OCI-LY7 (cell line): ENCODE measurements around the gene SRD5A2. TPM values are rescaled to one million over a fixed set of nuclear protein-coding genes. Genes with fewer than 3 reads are reported as not detected.

Source experiments
- BruUV-seq: library from RNA; stranded (reverse); fragments of 400-500 nt; replicated peaks from 2 replicates; lab custom pipeline; 2021; lab: Mats Ljungman, UMichigan
- CTCF ChIA-PET: fragments of 300-600 bp; sonication (Branson Sonifier 250); formaldehyde crosslinking; loops from one replicate; lab custom pipeline; 2022; ENCODE audit warnings: antibody characterized with exemption; ENCODE audit not compliant: unreplicated experiment; lab: Charles Lee
- POLR2A ChIA-PET: fragments of 300-600 bp; sonication (Branson Sonifier 250); formaldehyde crosslinking; loops from one replicate; lab custom pipeline; 2022; ENCODE audit warnings: antibody characterized with exemption; lab: Charles Lee
- DNase-seq: peaks from one replicate; pipeline ENCODE4 v3.0.0-alpha.2; 2015; ENCODE audit warnings: low spot score
- H2AFZ ChIP-seq: fragments of 200-600 bp; sonication (generic), shearing (Covaris generic); 2 replicates; pipeline ENCODE4 v1.6.1; 2014; ENCODE audit warnings: mild to moderate bottlenecking, antibody characterized with exemption, low read length, moderate library complexity
- H3K27ac ChIP-seq: fragments of 200-600 bp; sonication (generic); 2 replicates; pipeline ENCODE4 v1.5.1; 2014; ENCODE audit warnings: mixed run types, low read depth, mild to moderate bottlenecking, moderate library complexity, low read length, inconsistent platforms; ENCODE audit not compliant: poor library complexity, severe bottlenecking
- H3K36me3 ChIP-seq: fragments of 200-600 bp; sonication (generic); 2 replicates; pipeline ENCODE4 v1.6.1; 2014; ENCODE audit warnings: mild to moderate bottlenecking, antibody characterized with exemption, low read length, moderate library complexity, mixed read lengths; ENCODE audit not compliant: insufficient read depth
- H3K4me1 ChIP-seq: fragments of 200-600 bp; sonication (generic); 2 replicates; pipeline ENCODE4 v1.5.1; 2014; ENCODE audit warnings: mild to moderate bottlenecking, low read length; ENCODE audit not compliant: insufficient read depth, poor library complexity, severe bottlenecking
- H3K4me2 ChIP-seq: fragments of 200-600 bp; sonication (generic); 2 replicates; pipeline ENCODE4 v1.6.1; 2014; ENCODE audit warnings: mild to moderate bottlenecking, low read length
- H3K4me3 ChIP-seq: fragments of 200-600 bp; sonication (generic); 2 replicates; pipeline ENCODE4 v1.5.1; 2014; ENCODE audit warnings: mild to moderate bottlenecking, low read depth, low read length; ENCODE audit not compliant: poor library complexity, severe bottlenecking
- H3K79me2 ChIP-seq: fragments of 200-600 bp; sonication (generic); 2 replicates; pipeline ENCODE4 v1.6.1; 2016; ENCODE audit warnings: low read depth, mild to moderate bottlenecking, low read length, moderate library complexity, mixed read lengths; ENCODE audit not compliant: insufficient read depth
- H3K9me2 ChIP-seq: fragments of 200-600 bp; sonication (generic); 2 replicates; pipeline ENCODE4 v1.6.1; 2016; ENCODE audit warnings: mild to moderate bottlenecking, low read length, mixed read lengths; ENCODE audit not compliant: insufficient read depth
- H3K9me3 ChIP-seq: fragments of 200-600 bp; sonication (generic); 2 replicates; pipeline ENCODE4 v1.6.1; 2014; ENCODE audit warnings: mild to moderate bottlenecking, mixed run types, low read length, mixed read lengths
- H4K20me1 ChIP-seq: fragments of 200-600 bp; sonication (generic); 2 replicates; pipeline ENCODE4 v1.6.1; 2014; ENCODE audit warnings: mild to moderate bottlenecking, antibody characterized with exemption, low read length, moderate library complexity, mixed read lengths; ENCODE audit not compliant: insufficient read depth
- CTCF ChIP-seq: fragments of 200-600 bp; sonication (generic); conservative IDR thresholded peaks from 2 replicates; pipeline ENCODE4 v1.5.1; 2014; ENCODE audit warnings: mild to moderate bottlenecking, antibody characterized with exemption, low read length, moderate library complexity, mixed read lengths
- EZH2phosphoT487 ChIP-seq: fragments of 200-600 bp; sonication (generic); IDR thresholded peaks from 2 replicates; pipeline ENCODE4 v1.6.1; 2018; ENCODE audit warnings: low read depth, borderline replicate concordance, mild to moderate bottlenecking, mixed run types, antibody characterized with exemption, low read length, moderate library complexity, mixed read lengths
- intact Hi-C: fragments of 100-400 bp; cut with micrococcal nuclease; formaldehyde crosslinking; loops from one replicate; pipeline ENCODE4 v1.10.0; 2022; ENCODE audit not compliant: unreplicated experiment
- total RNA-seq, 2 experiments: library from RNA; depleted of rRNA in 1 of 2; stranded (reverse); fragments of >200 nt in 1 of 2; shearing (Covaris generic) in 1 of 2; gene quantifications; 2 replicates each; pipeline ENCODE4 v1.2.3, GENCODE V29; 2014 to 2022

SRD5A2 gene
- total RNA-seq, 2 experiments from 2014 or later: 0.03 TPM; not detected in 1

GRCh38 chr2:31474296-31474695, 106.4 kb downstream of the SRD5A2 start:
- Histone ChIP-seq H3K4me3 (no peak overlapping the region), H2AFZ (no peak overlapping the region), H3K27ac (no peak overlapping the region), H3K9me3 (no peaks in the 10 kb centered on the region), H3K9me2 (no peaks in the 10 kb centered on the region), H3K4me2 (no peak overlapping the region), H3K4me1 (no peaks in the 10 kb centered on the region), H4K20me1 (no peaks in the 10 kb centered on the region), H3K79me2 (no peaks in the 10 kb centered on the region), H3K36me3 (no peaks in the 10 kb centered on the region)
- TF ChIP-seq EZH2phosphoT487: no peak
- no peak for TF ChIP-seq CTCF
- ChIA-PET POLR2A (no interaction called here), CTCF (interaction anchor here (0.5 kb wide), 1 partner anchor 394 kb away, joined by 3 read pairs; no protein-coding TSS in a partner anchor)
- intact Hi-C loops: no loop called here
- no peak for DNase-seq
- no TSS peak for BruUV-seq

Other genes with a start within 250 kb of the SRD5A2 start
- gene XDH, start 166.2 kb downstream of the SRD5A2 start, total RNA-seq (2014; rRNA removed; shearing (Covaris generic)): not detected in 2 replicates
- not detected in 2 replicates for gene XDH, start 166.2 kb downstream of the SRD5A2 start, total RNA-seq (2022)